DND-41 (cell line): ENCODE data around the gene MTCP1.

Experiments used
- ATAC-seq: fragments of 200-7000 bp; cut with Tn5 transposase; 3 replicates; pipeline ENCODE4 v1.9.1; 2021; ENCODE audit warnings: low read depth; ENCODE audit not compliant: insufficient read depth
- DNase-seq: peaks from one replicate; pipeline ENCODE4 v3.0.0-alpha.2; 2020
- H2AFZ ChIP-seq: 2 replicates; pipeline ENCODE4 v1.6.0; 2012; ENCODE audit warnings: low read depth, low read length
- H3K27ac ChIP-seq: 2 replicates; pipeline ENCODE4 v1.5.1; 2012; ENCODE audit warnings: low read length, inconsistent platforms
- H3K27me3 ChIP-seq: fragments of 200-600 bp; sonication (generic); 2 replicates; pipeline ENCODE4 v1.6.0; 2012; ENCODE audit warnings: low read length, mild to moderate bottlenecking, inconsistent platforms; ENCODE audit not compliant: insufficient read depth, poor library complexity
- H3K36me3 ChIP-seq: 2 replicates; pipeline ENCODE4 v1.5.1; 2012; ENCODE audit warnings: low read length, inconsistent platforms; ENCODE audit not compliant: insufficient read depth
- H3K4me1 ChIP-seq: 2 replicates; pipeline ENCODE4 v1.5.1; 2012; ENCODE audit warnings: mild to moderate bottlenecking, low read length; ENCODE audit not compliant: insufficient read depth
- H3K4me2 ChIP-seq: 2 replicates; pipeline ENCODE4 v1.6.0; 2012; ENCODE audit warnings: mild to moderate bottlenecking, moderate library complexity, low read length, inconsistent platforms; ENCODE audit not compliant: insufficient read depth
- H3K4me3 ChIP-seq, 2 experiments: fragments of 200-600 bp in 1 of 2; shearing (Covaris generic) in 1 of 2; 2 replicates each; pipeline ENCODE4 v1.5.1; 2012 to 2016; ENCODE audit warnings: inconsistent platforms in 2 of 2, low read length in 2 of 2, mild to moderate bottlenecking in 2 of 2, low read depth in 1 of 2, moderate library complexity in 1 of 2
- H3K79me2 ChIP-seq: 2 replicates; pipeline ENCODE4 v1.6.0; 2012; ENCODE audit warnings: low read length, inconsistent platforms; ENCODE audit not compliant: insufficient read depth
- H3K9ac ChIP-seq: 2 replicates; pipeline ENCODE4 v1.6.0; 2012; ENCODE audit warnings: low read depth, mild to moderate bottlenecking, inconsistent platforms, low read length, moderate library complexity
- H3K9me3 ChIP-seq: 2 replicates; pipeline ENCODE4 v1.5.1; 2012; ENCODE audit warnings: low read length, moderate library complexity, mild to moderate bottlenecking, inconsistent platforms; ENCODE audit not compliant: insufficient read depth, severe bottlenecking
- H4K20me1 ChIP-seq: 2 replicates; pipeline ENCODE4 v1.6.0; 2012; ENCODE audit warnings: low read length; ENCODE audit not compliant: insufficient read depth
- CTCF ChIP-seq: IDR thresholded peaks from 2 replicates; pipeline ENCODE4 v1.5.1; 2012; ENCODE audit warnings: borderline replicate concordance, low read length, moderate library complexity, mild to moderate bottlenecking; ENCODE audit not compliant: poor library complexity, severe bottlenecking; ENCODE audit errors: extremely low read depth
- EZH2 ChIP-seq: IDR thresholded peaks from 3 replicates; pipeline ENCODE4 v1.6.1; 2012; ENCODE audit warnings: borderline replicate concordance, low read depth, mild to moderate bottlenecking, moderate library complexity, low read length, inconsistent platforms; ENCODE audit not compliant: severe bottlenecking

The MTCP1 gene

GRCh38 chrX:155086961-155087735 lies 16.2 kb upstream of the MTCP1 start:
- Histone ChIP-seq H3K27ac (no peak overlapping the region), H2AFZ (no peak overlapping the region), H3K79me2 (no peaks in the 10 kb centered on the region), H4K20me1 (no peaks in the 10 kb centered on the region; the same call in 1 of the 2 replicates), H3K27me3 (no peaks in the 10 kb centered on the region), H3K36me3 (peaks cover 27% of the 10 kb centered on the region), H3K4me2 (no peak overlapping the region), H3K9me3 (no peaks in the 10 kb centered on the region), H3K9ac (no peak overlapping the region), H3K4me3 (no peak overlapping the region), H3K4me1 (no peaks in the 10 kb centered on the region)
- no peak for DNase-seq
- TF ChIP-seq CTCF (no peak), EZH2 (no peak)
- ATAC-seq, result no peak

- DNase-seq (peak; percentile 36), ATAC-seq (peak; percentile 60; the same call in 2 of the 3 replicates)
- Histone ChIP-seq H3K4me3 (no peak overlapping the region), H3K4me2 (no peak overlapping the region), H3K36me3 (peaks cover 27% of the 10 kb centered on the region), H3K27ac (no peak overlapping the region), H3K27me3 (no peaks in the 10 kb centered on the region), H3K79me2 (no peaks in the 10 kb centered on the region), H3K4me1 (no peaks in the 10 kb centered on the region), H2AFZ (no peak overlapping the region), H3K9ac (no peak overlapping the region), H3K9me3 (no peaks in the 10 kb centered on the region), H4K20me1 (no peaks in the 10 kb centered on the region; the same call in 1 of the 2 replicates)
- TF ChIP-seq CTCF (peak; percentile 60), EZH2 (no peak)
Observed at GRCh38 chrX:155086202-155086840, 15.4 kb upstream of the MTCP1 start.

DNA sequence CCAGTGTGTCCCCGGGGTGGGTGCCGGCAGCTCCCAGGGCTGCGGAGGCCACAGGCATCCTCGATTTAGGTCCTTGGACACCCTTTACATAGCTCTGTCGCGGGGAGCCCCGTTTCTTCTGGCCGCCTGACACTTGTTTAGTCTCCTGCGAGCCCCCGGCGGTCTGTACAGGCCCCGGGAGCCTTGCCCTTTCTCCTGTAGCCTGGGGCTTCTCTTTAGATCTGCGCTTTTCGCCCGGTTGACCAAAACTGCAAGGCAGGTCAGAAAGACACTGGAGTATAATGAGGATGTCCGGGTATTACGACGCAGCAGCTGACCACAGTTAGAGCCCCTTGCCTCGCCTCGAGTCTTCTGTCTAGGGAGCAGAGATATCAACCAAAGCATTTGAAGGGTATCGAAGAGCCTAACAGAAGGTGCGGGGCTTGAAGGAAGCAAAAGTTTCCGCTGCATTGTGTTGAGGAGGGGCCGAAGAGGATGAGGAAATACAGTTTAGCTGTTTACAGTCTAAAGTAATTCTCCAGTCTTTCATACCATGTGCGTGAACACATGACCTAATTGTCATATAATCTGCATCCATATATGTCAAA lies 851 bp upstream of the MTCP1 start:
- no peaks in the 10 kb centered on the region for H3K27me3 ChIP-seq
- no peaks in the 10 kb centered on the region for H3K9me3 ChIP-seq
- H3K9ac ChIP-seq, result peak overlapping the region; percentile 69
- peak; percentile 13 for DNase-seq
- peaks cover 55% of the 10 kb centered on the region for H3K79me2 ChIP-seq
- H3K4me3 ChIP-seq, result peak overlapping the region; percentile 63 to 83; a peak in 3 of 4 replicates
- peak; percentile 20; the same call in 1 of the 3 replicates for ATAC-seq
- peak overlapping the region; percentile 94 for H3K27ac ChIP-seq
- H3K4me1 ChIP-seq, result peaks cover 54% of the 10 kb centered on the region
- no peak for TF ChIP-seq CTCF
- TF ChIP-seq EZH2, result no peak
- H3K4me2 ChIP-seq, result peak overlapping the region; percentile 79
- no peaks in the 10 kb centered on the region for H4K20me1 ChIP-seq
- H3K36me3 ChIP-seq, result peaks cover 30% of the 10 kb centered on the region
- peak overlapping the region; percentile 67 for H2AFZ ChIP-seq
